Renal cortex interstitium (tissue), 3 donors: ENCODE data around the gene NPEPL1. TPM values are rescaled to one million over a fixed set of nuclear protein-coding genes. Genes with fewer than 3 reads are reported as not detected.

Experiments
- polyA plus RNA-seq, 3 donors: library from polyadenylated mRNA; unstranded; fragments of 120-200 nt; gene quantifications; one replicate each; pipeline ENCODE4 v1.2.1, GENCODE V29; 2013; ENCODE audit not compliant: insufficient read length in 3 of 3

Gene NPEPL1
- polyA plus RNA-seq, 3 donors = 35.7 to 54.4 (median 46.9) TPM

Other genes with a start within 250 kb of the NPEPL1 start
- 10 to 100 TPM; 14.5 to 19.2 (median 18.7) TPM for gene APCDD1L, start 177.4 kb upstream of the NPEPL1 start, polyA plus RNA-seq
- 10 to 100 TPM; 60.2 to 88.8 (median 64.3) TPM for gene STX16, start 41.5 kb upstream of the NPEPL1 start, polyA plus RNA-seq
- 1 to 10 TPM in 2 of 3 donors, under 1 TPM in 1; 0.97 to 1.4 (median 1.1) TPM for gene GNAS-AS1, start 158.1 kb downstream of the NPEPL1 start, polyA plus RNA-seq
- 1,000 to 10,000 TPM; 1,846 to 2,284 (median 1,968) TPM for gene GNAS, start 159.9 kb downstream of the NPEPL1 start, polyA plus RNA-seq